GM21825 (cell line): ENCODE measurements around the gene PHPT1.
"Not testable (repeated sequence)": the region's sequence is repeated elsewhere in the genome, so short reads cannot be mapped to it uniquely, and the experiment has no call there.

Source experiments
- ATAC-seq: cut with Tn5 transposase; IDR thresholded peaks from one replicate; pipeline ENCODE4 v1.9.1; 2021; ENCODE audit warnings: mild to moderate bottlenecking, moderate library complexity; ENCODE audit not compliant: unreplicated experiment

PHPT1 gene

DNA sequence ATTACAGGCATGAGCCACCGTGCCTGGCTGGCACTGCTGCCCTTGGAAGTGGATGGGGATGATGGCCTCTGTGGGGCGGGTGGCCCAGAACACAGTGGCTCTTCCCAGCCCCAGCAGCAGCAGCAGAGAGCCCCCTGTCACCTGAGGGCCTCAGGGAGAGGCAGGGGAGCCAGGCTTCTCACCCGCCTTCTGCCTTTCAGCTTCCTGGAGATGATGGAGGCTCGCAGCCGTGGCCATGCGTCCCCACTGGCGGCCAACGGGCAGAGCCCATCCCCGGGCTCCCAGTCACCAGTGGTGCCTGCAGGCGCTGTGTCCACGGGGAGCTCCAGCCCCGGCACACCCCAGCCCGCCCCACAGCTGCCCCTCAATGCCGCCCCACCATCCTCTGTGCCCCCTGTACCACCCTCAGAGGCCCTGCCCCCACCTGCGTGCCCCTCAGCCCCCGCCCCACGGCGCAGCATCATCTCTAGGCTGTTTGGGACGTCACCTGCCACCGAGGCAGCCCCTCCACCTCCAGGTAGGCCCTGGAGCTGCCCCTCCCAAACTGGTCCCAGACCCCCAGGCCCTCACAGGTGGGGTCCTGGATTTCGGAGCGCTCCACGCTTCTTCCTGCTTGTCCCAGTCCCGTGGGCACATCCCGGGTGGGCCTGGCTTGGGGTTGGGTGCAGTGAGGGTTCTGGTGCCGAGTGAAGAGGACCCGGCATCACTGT is 11.9 kb upstream of the PHPT1 start:
- no peak for ATAC-seq

DNA sequence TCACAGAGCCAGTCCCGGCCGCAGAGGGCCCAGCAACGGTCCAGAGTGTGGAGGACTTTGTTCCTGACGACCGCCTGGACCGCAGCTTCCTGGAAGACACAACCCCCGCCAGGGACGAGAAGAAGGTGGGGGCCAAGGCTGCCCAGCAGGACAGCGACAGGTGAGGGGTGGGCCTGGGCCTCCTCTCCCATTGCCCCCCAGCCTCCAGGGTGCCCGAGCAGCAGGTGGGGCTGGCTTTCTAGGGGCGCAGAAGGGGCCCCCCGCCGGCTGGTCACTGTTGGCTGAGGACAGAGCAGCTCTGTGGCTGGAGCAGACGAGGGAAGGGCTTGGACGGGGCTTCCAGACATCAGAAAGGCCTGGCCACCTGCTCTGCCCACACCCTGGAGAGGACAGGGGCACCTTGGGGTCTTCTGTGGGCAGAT is 11.3 kb upstream of the PHPT1 start:
- not testable (repeated sequence) for ATAC-seq

DNA sequence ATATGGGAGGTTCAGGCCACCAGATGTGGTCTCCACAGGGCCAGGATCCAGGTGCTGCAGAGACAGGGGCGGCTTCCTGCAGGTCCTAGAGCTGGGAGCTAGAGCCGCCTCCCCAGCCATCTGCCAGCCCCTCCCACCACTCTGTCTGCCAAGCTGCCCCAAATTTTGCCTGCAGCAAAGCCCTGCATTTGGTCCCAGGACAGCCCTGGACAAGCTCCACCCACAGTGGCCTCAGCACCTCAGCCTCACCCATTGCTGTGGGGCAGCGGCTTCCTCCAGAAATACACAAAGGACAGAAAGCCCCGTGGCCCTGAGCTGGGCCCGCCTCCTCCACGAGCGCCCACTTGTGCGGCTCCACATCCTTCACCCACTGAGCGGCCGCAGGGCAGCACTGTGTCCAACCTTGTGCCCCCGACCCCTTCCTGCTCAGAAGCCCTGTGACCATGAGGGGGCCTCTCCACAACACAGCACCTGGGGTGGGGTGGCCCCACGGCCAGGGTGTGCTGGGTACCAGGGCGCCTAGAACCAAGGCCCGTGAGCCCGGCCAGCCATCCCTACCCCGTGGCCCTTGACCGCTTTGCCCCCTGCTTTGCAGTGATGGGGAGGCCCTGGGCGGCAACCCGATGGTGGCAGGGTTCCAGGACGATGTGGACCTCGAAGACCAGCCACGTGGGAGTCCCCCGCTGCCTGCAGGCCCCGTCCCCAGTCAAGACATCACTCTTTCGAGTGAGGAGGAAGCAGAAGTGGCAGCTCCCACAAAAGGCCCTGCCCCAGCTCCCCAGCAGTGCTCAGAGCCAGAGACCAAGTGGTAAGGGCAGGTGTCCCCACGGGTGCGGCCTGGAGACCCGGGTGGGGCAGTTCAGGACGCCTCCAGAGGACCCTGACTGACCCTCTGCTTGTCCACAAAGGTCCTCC is 10.6 kb upstream of the PHPT1 start:
- no peak for ATAC-seq

DNA sequence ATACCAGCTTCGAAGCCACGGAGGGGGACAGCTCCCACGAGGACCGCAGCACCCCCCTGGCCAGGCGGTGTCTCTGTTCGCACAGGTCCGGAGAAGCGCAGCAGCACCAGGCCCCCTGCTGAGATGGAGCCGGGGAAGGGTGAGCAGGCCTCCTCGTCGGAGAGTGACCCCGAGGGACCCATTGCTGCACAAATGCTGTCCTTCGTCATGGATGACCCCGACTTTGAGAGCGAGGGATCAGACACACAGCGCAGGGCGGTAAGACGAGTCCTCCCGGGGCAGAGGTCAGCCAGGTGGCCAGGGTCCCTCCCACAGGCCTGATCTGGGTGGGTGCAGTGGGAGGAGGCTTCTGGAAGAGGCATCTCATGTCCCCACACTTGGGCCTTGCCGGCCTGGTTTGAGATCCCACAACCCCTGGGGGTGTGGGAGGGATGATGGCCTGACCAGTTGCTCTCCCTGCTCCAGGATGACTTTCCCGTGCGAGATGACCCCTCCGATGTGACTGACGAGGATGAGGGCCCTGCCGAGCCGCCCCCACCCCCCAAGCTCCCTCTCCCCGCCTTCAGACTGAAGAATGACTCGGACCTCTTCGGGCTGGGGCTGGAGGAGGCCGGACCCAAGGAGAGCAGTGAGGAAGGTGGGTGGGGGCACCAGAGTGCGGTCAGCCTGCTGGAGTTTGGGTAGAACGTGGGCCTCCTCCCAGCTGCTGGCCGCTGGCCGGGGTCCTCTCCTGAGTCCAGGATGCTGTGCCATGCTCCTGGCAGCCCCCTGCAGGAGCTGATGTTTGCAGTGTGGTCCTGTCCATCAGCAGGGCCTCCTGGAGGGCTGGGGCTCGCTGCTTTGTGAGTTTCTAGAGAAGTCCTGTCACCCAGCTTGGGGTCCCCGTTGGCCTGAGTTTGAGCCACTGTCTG is 9.7 kb upstream of the PHPT1 start:
- ATAC-seq = no peak

DNA sequence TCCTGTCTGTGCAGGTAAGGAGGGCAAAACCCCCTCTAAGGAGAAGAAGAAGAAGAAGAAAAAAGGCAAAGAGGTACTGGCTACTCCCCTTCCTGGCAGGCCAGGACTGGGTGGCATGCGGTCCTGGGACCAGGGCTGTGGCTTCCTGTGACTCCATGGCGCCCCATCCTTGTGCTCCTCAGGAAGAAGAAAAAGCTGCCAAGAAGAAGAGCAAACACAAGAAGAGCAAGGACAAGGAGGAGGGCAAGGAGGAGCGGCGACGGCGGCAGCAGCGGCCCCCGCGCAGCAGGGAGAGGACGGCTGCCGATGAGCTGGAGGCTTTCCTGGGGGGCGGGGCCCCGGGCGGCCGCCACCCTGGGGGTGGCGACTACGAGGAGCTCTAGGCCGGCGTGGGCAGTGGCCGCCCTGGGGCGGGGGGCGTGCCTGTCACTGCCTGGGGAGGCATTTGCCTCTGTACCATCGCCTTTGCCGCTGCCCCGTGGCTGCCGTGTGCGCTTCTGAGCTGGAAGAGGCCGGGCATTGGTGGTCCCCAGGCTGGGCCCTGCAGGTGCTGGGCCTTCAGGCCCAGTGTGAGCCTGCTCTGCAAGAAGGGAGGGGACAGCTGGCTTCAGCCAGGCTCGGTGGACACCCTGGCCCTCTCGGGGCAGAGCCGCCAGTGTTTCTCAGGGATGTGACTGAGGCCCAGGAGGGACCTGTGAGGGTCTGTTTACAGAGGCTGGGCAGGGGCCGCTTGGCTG is 8.9 kb upstream of the PHPT1 start:
- ATAC-seq = no peak

DNA sequence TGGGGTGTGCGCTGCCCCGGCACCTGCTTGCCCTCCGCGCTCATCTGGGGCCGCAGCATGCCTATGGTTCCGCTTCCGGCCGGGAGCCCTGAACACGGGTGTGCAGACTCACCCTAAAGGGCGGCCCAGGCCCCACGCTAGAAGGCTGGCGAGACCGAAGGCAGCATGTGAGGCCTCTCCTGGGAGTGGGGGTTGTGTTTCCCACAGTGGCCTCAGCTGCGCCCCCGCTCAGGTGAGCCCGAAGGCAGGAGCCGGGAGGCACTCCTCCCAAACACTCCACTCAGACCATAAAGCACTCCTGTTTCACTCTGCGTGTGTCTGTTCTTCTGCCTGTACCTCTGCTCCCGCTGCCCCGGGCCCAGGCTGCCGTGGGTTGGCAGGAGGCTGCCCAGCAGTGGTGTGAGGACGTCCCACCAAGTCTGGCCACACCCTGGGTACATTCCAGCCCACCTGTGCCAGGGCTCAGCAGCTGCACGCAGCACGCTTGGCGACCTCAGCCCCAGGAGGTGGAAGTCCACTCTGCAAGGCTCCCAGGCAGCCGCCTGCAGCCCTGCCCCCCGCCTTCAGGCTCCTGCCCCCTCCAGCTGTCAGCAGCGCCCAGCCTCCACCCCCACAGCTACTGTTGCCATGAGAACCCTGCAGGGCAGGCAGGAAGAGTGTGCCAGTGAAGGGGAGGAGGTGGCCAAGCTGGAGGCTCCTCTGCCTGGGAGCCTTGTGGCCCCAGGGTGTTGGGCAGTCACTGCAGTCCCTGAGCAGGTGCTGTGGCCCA is 8.1 kb upstream of the PHPT1 start:
- no peak for ATAC-seq

DNA sequence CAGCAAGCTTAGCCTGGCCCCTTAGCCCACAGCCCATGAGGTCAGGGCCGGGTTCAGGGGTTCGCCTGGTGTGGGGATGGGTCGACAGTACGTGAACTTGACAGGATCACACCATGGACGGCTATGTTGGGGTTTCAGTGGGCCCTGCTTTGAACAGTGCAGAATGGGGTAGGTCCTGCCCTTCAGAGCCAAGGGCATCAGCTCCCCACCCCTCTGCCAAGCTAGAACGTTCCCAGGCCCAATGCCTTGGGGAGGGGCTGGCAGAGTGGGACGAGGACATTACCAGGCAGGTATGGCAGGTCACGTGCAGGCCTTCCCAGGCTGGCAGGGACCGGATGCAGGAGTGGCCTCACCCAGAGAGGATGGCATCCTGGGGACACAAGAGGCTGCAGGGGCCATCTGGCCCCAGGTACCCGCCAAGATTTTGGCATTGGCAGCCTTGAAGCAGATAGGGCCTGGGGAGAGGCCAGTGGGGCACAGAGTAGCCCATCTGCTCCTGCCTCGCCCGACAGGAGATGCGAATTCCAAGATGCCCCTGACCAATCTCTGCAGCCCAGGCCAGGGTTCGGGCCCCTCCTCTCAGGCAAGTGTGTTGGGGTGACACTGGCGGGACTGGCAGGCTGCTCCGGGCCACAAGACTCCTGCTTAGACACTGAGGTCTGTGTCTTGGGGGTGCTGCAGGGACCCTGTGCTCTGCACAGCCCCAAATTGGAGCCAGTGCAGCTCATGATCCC is 7.4 kb upstream of the PHPT1 start:
- not testable (repeated sequence) for ATAC-seq

DNA sequence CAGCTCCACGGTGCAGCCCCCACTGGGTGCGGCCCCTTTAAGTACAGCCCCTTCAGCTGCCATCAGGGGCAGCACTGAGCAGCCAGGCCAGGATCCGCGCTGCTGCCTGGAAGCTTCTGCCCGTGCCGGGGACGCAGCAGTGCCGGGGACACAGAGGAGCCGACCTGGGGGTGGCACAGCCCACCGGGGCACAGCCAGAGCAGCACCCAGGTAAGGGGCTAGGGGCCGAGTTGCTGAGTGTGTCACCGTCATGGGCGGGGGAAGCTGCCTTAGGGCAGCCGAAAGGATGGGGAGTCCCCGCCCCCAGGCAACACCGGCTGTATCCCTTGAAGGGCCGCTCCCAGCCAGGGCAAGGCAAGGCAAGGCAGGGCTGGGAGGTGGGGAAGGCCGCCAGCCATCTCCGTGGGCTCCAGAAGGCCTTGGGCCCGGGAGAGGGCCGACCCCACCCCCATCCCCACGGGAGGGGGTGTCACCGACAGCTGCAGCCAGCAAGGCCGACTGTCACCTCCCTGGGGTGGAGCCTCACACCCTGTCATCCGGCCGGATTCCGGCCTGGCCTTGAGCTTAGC is 6.7 kb upstream of the PHPT1 start, which contains the start of gene AJM1:
AJM1 (plus strand) TSS at position 99 of the 569 bp plus-strand sequence. CDS start 1,937 bp downstream, outside the sequence.
- ATAC-seq = peak; percentile 48

DNA sequence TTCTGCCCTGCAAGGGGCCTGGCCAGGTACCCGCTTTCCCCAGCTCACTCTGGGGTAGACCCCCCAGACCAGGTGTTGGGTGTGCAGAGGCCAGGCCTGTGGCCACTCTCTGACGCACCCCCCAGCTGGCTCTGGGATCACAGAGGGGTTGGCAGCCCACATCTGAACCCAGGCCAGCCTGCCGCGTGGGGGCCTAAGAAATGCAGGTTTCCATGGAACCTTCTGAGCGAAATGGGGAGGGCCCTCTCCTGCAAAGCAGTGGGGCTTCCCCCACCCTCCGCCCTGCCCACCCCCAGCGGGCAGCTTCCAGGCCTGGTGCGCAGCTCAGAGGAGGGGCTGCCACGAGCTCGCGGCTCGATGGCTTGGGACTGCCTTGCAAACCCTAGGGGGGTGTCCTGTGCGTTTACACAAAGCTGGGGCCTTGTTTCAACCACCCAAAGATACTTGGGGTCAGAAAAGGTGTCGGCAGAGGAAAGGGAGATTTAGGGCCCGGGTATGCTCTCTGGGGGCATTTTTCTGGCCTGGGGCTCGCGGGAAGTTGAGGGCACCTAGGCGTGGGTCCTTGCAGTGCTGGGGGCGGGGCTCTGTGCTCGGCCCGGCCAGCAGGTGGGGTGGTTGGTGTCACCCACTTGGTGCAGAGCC is 5.9 kb upstream of the PHPT1 start:
- ATAC-seq = not testable (repeated sequence)

DNA sequence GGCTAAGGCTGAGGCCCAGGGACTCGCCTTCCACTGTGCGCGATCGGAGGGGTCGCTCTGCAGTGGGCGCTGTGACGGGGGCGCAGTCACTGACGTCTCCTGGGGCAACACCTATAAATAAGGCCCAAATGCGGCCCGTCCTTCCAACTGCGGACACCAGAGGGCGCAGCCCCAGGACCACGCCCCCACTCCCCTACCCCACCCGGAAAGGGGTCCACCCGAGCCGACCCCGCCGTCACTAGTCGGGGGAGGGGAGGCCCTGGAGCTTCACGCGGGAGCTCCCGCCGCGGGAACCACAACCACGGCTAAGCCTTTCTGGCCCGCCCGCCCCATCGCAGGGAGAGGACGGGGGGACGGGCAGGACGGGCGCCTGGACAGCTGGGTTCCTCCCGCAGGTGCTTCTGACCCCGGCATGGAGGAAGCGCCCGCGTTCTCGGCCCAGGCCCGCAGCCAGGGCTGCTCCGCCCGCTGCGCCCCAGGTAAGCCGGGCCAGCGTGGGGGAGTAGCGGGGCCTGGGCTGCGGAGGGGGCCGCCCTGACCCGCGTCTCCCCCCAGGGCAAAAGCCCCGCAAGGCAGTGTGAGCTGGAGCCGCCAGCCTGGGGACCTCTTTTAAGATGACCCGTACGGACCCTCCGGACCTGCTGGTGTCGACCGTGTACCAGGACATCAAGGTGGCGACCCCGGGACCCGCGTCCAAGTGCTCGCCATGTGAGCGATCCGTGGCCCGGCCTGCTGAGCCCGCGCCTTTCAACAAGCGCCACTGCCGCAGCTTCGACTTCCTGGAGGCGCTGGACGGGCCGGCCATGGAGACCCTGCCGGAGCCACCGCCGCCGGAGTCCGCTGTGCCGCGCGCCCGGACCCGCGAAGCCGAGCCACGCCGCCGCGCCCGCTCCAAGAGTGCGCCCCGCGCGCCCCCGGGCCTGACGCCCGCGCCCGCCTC is 5.1 kb upstream of the PHPT1 start:
- not testable (repeated sequence) for ATAC-seq

DNA sequence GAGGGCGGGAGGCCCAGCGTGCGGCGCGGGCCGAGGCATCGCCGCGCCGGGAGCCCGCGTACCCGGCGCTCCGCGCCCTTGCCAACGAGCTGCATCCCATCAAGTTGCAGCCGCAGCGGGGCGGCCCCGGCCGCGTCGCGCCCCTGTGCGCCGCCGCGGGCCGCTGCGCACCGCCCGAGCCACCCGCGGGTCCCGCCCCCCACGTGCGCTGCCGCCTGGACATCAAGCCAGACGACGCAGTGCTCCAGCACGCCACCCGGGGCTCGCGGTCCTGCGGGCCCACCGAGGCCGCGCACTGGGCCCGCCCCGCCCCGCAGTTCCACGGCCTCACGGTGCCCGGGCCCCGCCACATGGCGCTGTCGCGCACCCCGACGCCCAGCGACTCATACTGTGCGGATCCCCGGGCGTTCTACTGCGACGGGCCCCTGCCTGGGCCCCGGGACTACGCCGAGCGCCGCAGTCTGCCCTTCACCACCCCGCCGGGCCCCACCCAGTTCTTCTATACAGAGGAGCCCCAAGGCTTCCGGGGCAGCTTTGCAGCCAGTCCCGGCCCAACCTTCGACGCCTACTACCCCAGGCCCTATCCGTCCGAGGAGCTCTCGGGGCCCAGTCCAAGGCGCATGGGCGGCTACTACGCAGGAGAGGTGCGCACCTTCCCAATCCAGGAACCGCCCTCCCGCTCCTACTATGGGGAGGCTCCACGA is 4.3 kb upstream of the PHPT1 start:
- no peak for ATAC-seq

DNA sequence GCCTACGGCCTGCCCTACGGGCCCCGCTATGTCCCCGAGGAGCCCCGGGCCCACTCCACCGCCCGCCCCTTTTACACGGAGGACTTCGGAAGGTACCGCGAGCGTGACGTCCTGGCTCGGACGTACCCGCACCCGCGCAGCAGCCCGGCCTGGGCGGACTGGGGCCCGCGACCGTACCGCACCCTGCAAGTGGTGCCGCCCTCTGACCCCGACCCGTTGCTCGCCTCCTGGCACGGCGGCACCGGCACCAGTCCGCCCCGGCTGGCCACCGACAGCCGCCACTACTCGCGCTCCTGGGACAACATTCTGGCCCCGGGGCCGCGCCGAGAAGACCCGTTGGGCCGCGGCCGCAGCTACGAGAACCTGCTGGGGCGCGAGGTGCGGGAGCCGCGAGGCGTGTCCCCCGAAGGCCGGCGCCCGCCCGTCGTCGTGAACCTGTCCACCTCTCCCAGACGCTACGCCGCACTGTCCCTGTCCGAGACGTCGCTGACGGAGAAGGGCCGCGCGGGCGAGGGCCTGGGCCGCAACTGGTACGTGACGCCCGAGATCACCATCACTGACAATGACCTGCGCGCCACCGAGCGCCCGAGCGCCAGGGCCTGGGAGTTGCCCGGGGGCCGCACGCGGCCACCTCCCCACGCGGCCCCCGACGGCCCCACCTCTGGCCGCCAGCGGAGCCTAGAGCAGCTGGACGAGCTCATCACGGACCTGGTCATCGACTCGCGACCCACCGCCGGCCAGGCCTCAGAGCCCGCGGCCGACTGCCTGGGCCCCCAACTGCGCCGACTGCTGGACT is 3.5 kb upstream of the PHPT1 start:
- ATAC-seq = no peak

DNA sequence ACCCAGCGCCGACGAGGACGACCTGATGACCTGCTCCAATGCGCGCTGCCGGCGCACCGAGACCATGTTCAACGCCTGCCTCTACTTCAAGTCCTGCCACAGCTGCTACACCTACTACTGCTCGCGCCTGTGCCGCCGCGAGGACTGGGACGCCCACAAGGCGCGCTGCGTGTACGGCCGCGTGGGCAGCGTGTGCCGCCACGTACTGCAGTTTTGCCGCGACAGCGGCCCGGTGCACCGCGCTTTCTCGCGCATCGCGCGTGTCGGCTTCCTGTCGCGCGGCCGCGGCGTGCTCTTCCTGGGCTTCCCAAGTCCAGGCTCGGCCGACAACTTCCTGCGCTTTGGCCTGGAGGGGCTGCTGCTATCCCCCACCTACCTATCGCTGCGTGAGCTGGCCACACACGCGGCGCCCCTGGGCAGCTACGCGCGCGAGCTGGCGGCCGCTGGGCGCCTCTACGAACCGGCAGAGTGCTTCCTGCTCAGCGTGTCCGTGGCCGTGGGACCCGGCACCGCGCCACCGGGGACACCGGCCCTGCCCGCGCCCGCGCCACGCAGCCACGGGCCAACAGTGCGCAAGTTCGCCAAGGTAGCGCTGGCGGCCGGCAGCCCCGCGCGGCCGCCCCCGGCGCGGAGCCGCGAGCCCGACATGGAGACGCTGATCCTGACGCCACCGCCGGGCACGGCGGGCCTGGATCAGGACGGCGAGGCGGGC is 2.7 kb upstream of the PHPT1 start:
- no peak for ATAC-seq

DNA sequence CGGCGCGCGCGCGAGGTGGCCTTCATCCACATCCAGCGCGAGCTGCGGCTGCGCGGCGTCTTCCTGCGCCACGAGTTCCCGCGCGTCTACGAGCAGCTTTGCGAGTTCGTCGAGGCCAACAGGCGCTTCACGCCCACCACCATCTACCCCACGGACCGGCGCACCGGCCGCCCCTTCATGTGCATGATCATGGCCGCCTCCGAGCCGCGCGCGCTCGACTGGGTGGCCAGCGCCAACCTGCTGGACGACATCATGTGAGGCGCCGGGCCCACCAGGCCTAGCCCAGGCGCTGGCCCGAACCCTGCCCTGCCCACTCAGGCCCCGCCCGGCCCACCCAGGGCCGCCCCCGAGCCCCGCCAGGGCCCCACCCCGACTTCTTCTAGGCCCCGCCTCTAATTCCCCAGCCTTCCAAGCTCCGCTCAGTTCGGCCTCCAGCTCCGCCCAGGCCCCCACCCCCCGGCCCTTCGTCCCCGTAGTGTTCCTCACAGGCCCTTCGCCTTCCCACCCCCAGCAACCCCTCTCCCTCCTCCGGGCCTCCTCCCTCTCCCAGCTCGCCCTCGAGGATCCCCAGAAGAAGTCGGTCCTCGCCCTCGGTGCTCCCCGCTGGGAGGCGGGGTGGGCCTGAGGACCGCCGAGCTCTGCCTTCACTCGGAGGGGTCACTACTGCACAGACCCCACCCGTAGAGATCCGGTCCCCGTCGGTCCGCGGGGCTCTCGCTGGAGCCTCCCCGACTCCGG is 2.0 kb upstream of the PHPT1 start:
- no peak for ATAC-seq
